HG02571 (cell line): ENCODE measurements around the gene PCK2.

Experiments
- ATAC-seq: cut with Tn5 transposase; IDR thresholded peaks from one replicate; pipeline ENCODE4 v1.9.1; 2021; ENCODE audit warnings: mild to moderate bottlenecking, moderate library complexity; ENCODE audit not compliant: unreplicated experiment

Gene PCK2

GRCh38 chr14:24114532-24115421, 20.7 kb downstream of the PCK2 start, which contains the start of the genes DCAF11 and NRL:
TSS of gene DCAF11 (plus strand) at chr14:24114777. CDS start at chr14:24115595, 818 bp downstream.
TSS of gene NRL (minus strand) at chr14:24114949. CDS start at chr14:24082848, 32,101 bp downstream.
- peak; percentile 80 for ATAC-seq

- no peak for ATAC-seq
Measured at GRCh38 chr14:24115422-24116127, 21.5 kb downstream of the PCK2 start.

GRCh38 chr14:24116128-24116814, 22.2 kb downstream of the PCK2 start:
- no peak for ATAC-seq

GRCh38 chr14:24117179-24117578, 23.1 kb downstream of the PCK2 start:
- no peak for ATAC-seq

- no peak for ATAC-seq
Measured at GRCh38 chr14:24119691-24120090, 25.6 kb downstream of the PCK2 start.

GRCh38 chr14:24121210-24121609, 27.1 kb downstream of the PCK2 start:
- ATAC-seq: no peak

GRCh38 chr14:24122416-24122815, 28.3 kb downstream of the PCK2 start:
- no peak for ATAC-seq

GRCh38 chr14:24122898-24123297, 28.8 kb downstream of the PCK2 start:
- no peak for ATAC-seq

GRCh38 chr14:24123424-24124417, 29.6 kb downstream of the PCK2 start:
- ATAC-seq: no peak

- no peak for ATAC-seq
Measured at GRCh38 chr14:24126939-24127338, 32.8 kb downstream of the PCK2 start.

- no peak for ATAC-seq
Measured at GRCh38 chr14:24127673-24128072, 33.6 kb downstream of the PCK2 start.

- ATAC-seq: no peak
Measured at GRCh38 chr14:24129410-24129998, 35.4 kb downstream of the PCK2 start.

- no peak for ATAC-seq
Measured at GRCh38 chr14:24130380-24130716, 36.2 kb downstream of the PCK2 start, which contains the start of gene FITM1. TSS of gene FITM1 (plus strand) at chr14:24130659. CDS start at chr14:24131564, 905 bp downstream.

GRCh38 chr14:24130717-24131548, 36.8 kb downstream of the PCK2 start:
- ATAC-seq: no peak

GRCh38 chr14:24131549-24131966, 37.4 kb downstream of the PCK2 start:
- ATAC-seq: no peak

GRCh38 chr14:24132061-24132685, 38.1 kb downstream of the PCK2 start:
- ATAC-seq: no peak

- no peak for ATAC-seq
Measured at GRCh38 chr14:24132976-24133375, 38.9 kb downstream of the PCK2 start.

- ATAC-seq: no peak
Measured at GRCh38 chr14:24133735-24134134, 39.6 kb downstream of the PCK2 start.

GRCh38 chr14:24135584-24135833, 41.4 kb downstream of the PCK2 start:
- peak; percentile 9 for ATAC-seq
